Ramos (cell line): ENCODE results near the gene MAB21L4.

Experiments used
- in situ Hi-C: fragments of 300-500 bp; cut with MboI; formaldehyde crosslinking; loops from one replicate; pipeline ENCODE4 v1.14.3; 2022; ENCODE audit warnings: low sequenced_read_pairs; ENCODE audit not compliant: unreplicated experiment

Gene MAB21L4

GRCh38 chr2:240884745-240885144, 11.2 kb downstream of the MAB21L4 start:
- in situ Hi-C loops, result no loop called here

- in situ Hi-C loops, result no loop called here
Observed at GRCh38 chr2:240884221-240884620, 11.7 kb downstream of the MAB21L4 start.

GRCh38 chr2:240881913-240882312, 14.0 kb downstream of the MAB21L4 start:
- in situ Hi-C loops, result no loop called here

GRCh38 chr2:240879105-240879504, 16.9 kb downstream of the MAB21L4 start:
- in situ Hi-C loops, result no loop called here

- in situ Hi-C loops, result no loop called here
Observed at GRCh38 chr2:240878341-240878936, 17.5 kb downstream of the MAB21L4 start.

- in situ Hi-C loops, result no loop called here
Observed at GRCh38 chr2:240877460-240878340, 18.3 kb downstream of the MAB21L4 start.

GRCh38 chr2:240876475-240877251, 19.3 kb downstream of the MAB21L4 start:
- in situ Hi-C loops, result no loop called here

GRCh38 chr2:240876035-240876474, 19.9 kb downstream of the MAB21L4 start:
- in situ Hi-C loops, result no loop called here

GRCh38 chr2:240875228-240876034, 20.5 kb downstream of the MAB21L4 start:
- in situ Hi-C loops, result no loop called here

GRCh38 chr2:240874715-240875227, 21.2 kb downstream of the MAB21L4 start:
- in situ Hi-C loops, result no loop called here

- in situ Hi-C loops, result no loop called here
Observed at GRCh38 chr2:240873805-240874714, 21.9 kb downstream of the MAB21L4 start.

GRCh38 chr2:240873098-240873788, 22.7 kb downstream of the MAB21L4 start:
- in situ Hi-C loops, result no loop called here

- in situ Hi-C loops, result no loop called here
Observed at GRCh38 chr2:240872317-240873097, 23.4 kb downstream of the MAB21L4 start.

GRCh38 chr2:240871071-240871958, 24.6 kb downstream of the MAB21L4 start:
- in situ Hi-C loops, result no loop called here

- in situ Hi-C loops, result no loop called here
Observed at GRCh38 chr2:240869956-240870875, 25.7 kb downstream of the MAB21L4 start.
